Measurements from ENCODE around the gene TMOD2. TPM values are rescaled to one million over a fixed set of nuclear protein-coding genes. Genes with fewer than 3 reads are reported as not detected.
A peak's percentile ranks its signal among the peaks of the same experiment; 100 is the strongest.

TMOD2 gene
- total RNA-seq, 1 experiment from 2014 or later, result 2.8 TPM

DNA sequence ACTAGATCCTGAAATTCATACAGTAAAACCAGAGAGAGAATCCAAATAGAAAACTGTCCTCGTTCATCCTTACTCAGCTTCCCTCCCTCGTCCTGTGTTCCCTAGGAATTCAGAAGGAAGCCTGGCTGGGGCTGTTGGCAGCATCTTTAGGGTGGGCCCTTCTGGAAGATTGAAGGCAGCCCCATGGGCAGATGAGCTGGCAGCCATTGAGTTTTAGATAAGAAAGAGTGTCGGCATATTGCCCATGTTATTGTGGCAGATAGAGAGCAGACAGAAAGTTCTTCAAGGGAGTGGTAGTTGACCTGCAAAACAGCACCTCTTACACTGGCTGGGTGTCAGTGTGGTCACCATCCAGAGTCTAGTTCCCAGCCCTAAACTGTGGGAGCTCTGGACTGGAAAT is 23.5 kb downstream of the TMOD2 start:
- peaks cover 11% of the 10 kb centered on the region for H3K4me1 Mint-ChIP-seq (ENCODE audit: insufficient read depth, unreplicated experiment)
- BruUV-seq (replicated peaks), result no TSS peak
- no peak for DNase-seq (ENCODE audit: unreplicated experiment)
- no peak overlapping the region for H3K4me3 Mint-ChIP-seq (ENCODE audit: unreplicated experiment)
- H3K27me3 Mint-ChIP-seq (ENCODE audit: insufficient read depth, unreplicated experiment), result no peaks in the 10 kb centered on the region
- ChIA-PET CTCF (interaction anchor here (0.6 to 6.2 kb wide), 10 partner anchors 9 to 131 kb away, joined by 3 to 184 read pairs (median 24); partner anchors contain the start of gene LYSMD2), POLR2A (interaction anchor here (1.0 to 3.1 kb wide), 3 partner anchors 23 to 125 kb away, joined by 4 to 49 read pairs (median 39); partner anchors contain the start of gene LYSMD2)
- H3K27ac Mint-ChIP-seq (ENCODE audit: low read depth, unreplicated experiment), result no peak overlapping the region
- intact Hi-C loops (cut with micrococcal nuclease), result loop anchor here (5.0 kb wide), 1 partner anchor 238 kb away; no protein-coding TSS in a partner anchor
- TF ChIP-seq, protein P1, sequence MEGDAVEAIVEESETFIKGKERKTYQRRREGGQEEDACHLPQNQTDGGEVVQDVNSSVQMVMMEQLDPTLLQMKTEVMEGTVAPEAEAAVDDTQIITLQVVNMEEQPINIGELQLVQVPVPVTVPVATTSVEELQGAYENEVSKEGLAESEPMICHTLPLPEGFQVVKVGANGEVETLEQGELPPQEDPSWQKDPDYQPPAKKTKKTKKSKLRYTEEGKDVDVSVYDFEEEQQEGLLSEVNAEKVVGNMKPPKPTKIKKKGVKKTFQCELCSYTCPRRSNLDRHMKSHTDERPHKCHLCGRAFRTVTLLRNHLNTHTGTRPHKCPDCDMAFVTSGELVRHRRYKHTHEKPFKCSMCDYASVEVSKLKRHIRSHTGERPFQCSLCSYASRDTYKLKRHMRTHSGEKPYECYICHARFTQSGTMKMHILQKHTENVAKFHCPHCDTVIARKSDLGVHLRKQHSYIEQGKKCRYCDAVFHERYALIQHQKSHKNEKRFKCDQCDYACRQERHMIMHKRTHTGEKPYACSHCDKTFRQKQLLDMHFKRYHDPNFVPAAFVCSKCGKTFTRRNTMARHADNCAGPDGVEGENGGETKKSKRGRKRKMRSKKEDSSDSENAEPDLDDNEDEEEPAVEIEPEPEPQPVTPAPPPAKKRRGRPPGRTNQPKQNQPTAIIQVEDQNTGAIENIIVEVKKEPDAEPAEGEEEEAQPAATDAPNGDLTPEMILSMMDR (IDR thresholded peaks at IDR 0.05; ENCODE audit: unreplicated experiment), result no peak
- H3K9me3 Mint-ChIP-seq (ENCODE audit: unreplicated experiment), result no peaks in the 10 kb centered on the region
- peaks cover 5% of the 10 kb centered on the region for H3K36me3 Mint-ChIP-seq (ENCODE audit: insufficient read depth, unreplicated experiment)

DNA sequence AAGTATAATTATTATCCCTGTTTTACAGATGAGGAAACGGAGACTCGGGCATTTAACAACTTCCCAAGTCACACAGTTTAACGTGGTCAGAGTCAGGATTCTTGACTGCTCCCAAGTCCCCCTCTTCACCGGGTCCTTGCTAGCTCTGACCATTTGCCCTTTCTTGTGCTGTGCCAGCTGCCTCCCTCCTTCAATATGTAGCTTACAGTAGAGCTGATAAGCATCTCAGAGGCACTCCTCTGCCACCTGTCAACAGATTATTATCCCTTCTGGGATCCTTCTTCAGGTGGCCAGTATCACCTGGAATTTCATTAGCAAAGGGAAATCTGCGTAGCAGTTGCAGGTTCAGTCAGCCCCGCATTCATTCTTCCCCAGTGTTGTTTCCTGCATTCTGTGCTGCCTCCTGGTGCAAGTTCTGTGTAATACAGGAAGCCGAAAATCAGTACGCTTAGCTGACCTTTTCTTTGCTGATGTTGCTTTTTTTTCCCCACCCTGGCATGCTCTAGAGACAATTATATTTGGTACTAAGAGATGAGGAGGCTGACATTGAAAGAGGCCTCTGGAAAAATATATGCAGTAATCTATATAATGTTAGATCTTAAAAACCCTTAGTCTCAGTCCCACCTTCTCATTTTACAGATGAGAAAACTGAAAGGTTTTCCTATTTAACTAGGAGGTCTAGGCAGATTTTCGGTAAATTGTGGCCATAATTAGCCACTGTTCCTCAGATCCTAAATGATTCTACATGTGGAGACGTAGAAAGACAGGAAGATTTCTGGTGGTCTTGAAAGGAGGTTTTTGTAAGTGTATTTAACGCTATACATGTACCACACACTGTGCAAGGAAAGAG is 24.8 kb downstream of the TMOD2 start:
- H3K36me3 Mint-ChIP-seq (ENCODE audit: insufficient read depth, unreplicated experiment), result peaks cover 9% of the 10 kb centered on the region
- no TSS peak for BruUV-seq (replicated peaks)
- H3K4me3 Mint-ChIP-seq (ENCODE audit: unreplicated experiment), result no peak overlapping the region
- POLR2A ChIA-PET, result interaction anchor here (0.7 to 3.1 kb wide), 14 partner anchors 10 to 241 kb away, joined by 3 to 49 read pairs (median 4); partner anchors contain the start of genes DMXL2, LYSMD2 and TMOD3
- DNase-seq (ENCODE audit: unreplicated experiment), result peak; percentile 71
- H3K4me1 Mint-ChIP-seq (ENCODE audit: insufficient read depth, unreplicated experiment), result peaks cover 21% of the 10 kb centered on the region
- no peaks in the 10 kb centered on the region for H3K27me3 Mint-ChIP-seq (ENCODE audit: insufficient read depth, unreplicated experiment)
- H3K27ac Mint-ChIP-seq (ENCODE audit: low read depth, unreplicated experiment), result no peak overlapping the region
- TF ChIP-seq, protein P1 (IDR thresholded peaks at IDR 0.05; ENCODE audit: unreplicated experiment), result peak; percentile 76
- CTCF ChIA-PET, result interaction anchor here (0.6 to 6.2 kb wide), 59 partner anchors 9 to 1963 kb away, joined by 3 to 184 read pairs (median 4); partner anchors contain the start of genes LYSMD2 and SCG3
- intact Hi-C loops (cut with micrococcal nuclease), result loop anchor here (1.0 to 5.0 kb wide), 3 partner anchors 45 to 239 kb away; no protein-coding TSS in a partner anchor
- no peaks in the 10 kb centered on the region for H3K9me3 Mint-ChIP-seq (ENCODE audit: unreplicated experiment)

DNA sequence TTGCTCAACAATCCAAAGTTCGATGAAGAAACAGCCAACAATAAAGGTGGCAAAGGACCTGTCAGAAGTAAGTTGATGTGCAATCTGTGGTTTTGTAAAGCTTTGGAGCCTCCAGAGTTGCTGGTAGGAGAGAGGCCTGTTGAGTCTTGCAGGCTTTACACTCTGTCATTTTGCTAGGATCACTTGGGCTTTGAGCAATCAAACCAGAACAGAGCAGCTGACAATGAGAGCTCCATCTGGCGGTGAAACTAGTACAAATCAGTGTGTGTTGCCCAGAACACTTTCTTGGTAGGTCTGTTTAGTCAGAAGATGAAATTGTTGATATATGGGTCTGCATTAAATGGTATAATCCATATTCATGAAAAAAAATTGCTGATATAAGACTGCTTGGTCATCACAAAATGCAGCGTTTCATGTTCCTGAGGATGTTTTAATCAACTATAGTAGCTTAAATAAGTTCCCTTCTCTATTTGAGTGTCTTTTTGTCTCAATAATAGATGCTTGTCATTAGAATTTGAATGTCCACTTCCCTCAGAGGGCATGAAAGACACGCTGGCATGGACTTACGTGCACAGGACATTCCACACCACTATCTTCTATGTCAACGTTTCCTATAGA is 25.7 kb downstream of the TMOD2 start:
- H3K27me3 Mint-ChIP-seq (ENCODE audit: insufficient read depth, unreplicated experiment), result no peaks in the 10 kb centered on the region
- no peak overlapping the region for H3K4me3 Mint-ChIP-seq (ENCODE audit: unreplicated experiment)
- POLR2A ChIA-PET, result interaction anchor here (0.6 to 3.1 kb wide), 17 partner anchors 19 to 242 kb away, joined by 3 to 49 read pairs (median 4); partner anchors contain the start of genes DMXL2, LYSMD2 and TMOD3
- intact Hi-C loops (cut with micrococcal nuclease), result loop anchor here (1.0 to 5.0 kb wide), 3 partner anchors 46 to 240 kb away; no protein-coding TSS in a partner anchor
- CTCF ChIA-PET, result interaction anchor here (0.6 to 6.2 kb wide), 59 partner anchors 8 to 1209 kb away, joined by 3 to 184 read pairs (median 4); partner anchors contain the start of genes LYSMD2 and SCG3
- peaks cover 27% of the 10 kb centered on the region for H3K4me1 Mint-ChIP-seq (ENCODE audit: insufficient read depth, unreplicated experiment)
- TF ChIP-seq, protein P1 (IDR thresholded peaks at IDR 0.05; ENCODE audit: unreplicated experiment), result peak; percentile 47
- BruUV-seq (replicated peaks), result no TSS peak
- H3K27ac Mint-ChIP-seq (ENCODE audit: low read depth, unreplicated experiment), result no peak overlapping the region
- H3K9me3 Mint-ChIP-seq (ENCODE audit: unreplicated experiment), result no peaks in the 10 kb centered on the region
- DNase-seq (ENCODE audit: unreplicated experiment), result peak; percentile 94
- peaks cover 9% of the 10 kb centered on the region for H3K36me3 Mint-ChIP-seq (ENCODE audit: insufficient read depth, unreplicated experiment)

Data from MCF 10A (cell line).